ENCODE results near the gene DYNLT2. TPM values are rescaled to one million over a fixed set of nuclear protein-coding genes. Genes with fewer than 3 reads are reported as not detected.

Gene DYNLT2
- total RNA-seq, 2 donors from 2014 or later = 1.5 to 1.7 TPM

GRCh38 chr6:169792306-169793015 is 41.1 kb upstream of the DYNLT2 start:
- peak; percentile 27 for DNase-seq

GRCh38 chr6:169791721-169792131 is 40.4 kb upstream of the DYNLT2 start:
- Mint-ChIP-seq H3K36me3 (ENCODE audit: low read depth) (no peaks in the 10 kb centered on the region), H3K9me3 (no peaks in the 10 kb centered on the region), H3K4me1 (peaks cover 15% of the 10 kb centered on the region), H3K4me3 (no peak overlapping the region), H3K27ac (no peak overlapping the region), H3K27me3 (ENCODE audit: insufficient read depth) (peaks cover 26% of the 10 kb centered on the region)
- peak; percentile 33 for DNase-seq
- peaks cover 6% of the 10 kb centered on the region for H3K27me3 ChIP-seq (ENCODE audit: control insufficient read depth, insufficient read depth, low read length, poor library complexity, severe bottlenecking)
- H3K36me3 ChIP-seq (ENCODE audit: control insufficient read depth, insufficient read depth, low read length) = no peaks in the 10 kb centered on the region
- no peak for TF ChIP-seq CTCF (conservative IDR thresholded peaks at IDR 0.05)
- H3K9me3 ChIP-seq (ENCODE audit: control insufficient read depth, low read length) = no peaks in the 10 kb centered on the region
- H3K4me1 ChIP-seq (ENCODE audit: control insufficient read depth, insufficient read depth, low read length) = peaks cover 4% of the 10 kb centered on the region
- no peak overlapping the region for H3K9ac ChIP-seq (ENCODE audit: extremely low read depth, low read length, poor library complexity, severe bottlenecking)
- H3K27ac ChIP-seq (ENCODE audit: low read depth, low read length) = no peak overlapping the region
- 95% methylated on average over 6 of the region's 6 CpGs; no CpG with 5 or more reads in 1 of the 2 experiments for WGBS, 2 experiments (ENCODE audit: insufficient coverage in 1 of 2, insufficient read length in 1 of 2)
- H3K4me3 ChIP-seq (ENCODE audit: low read length) = no peak overlapping the region

More at GRCh38 chr6:169792306-169793015, 41.1 kb upstream of the DYNLT2 start:
- no peak overlapping the region for H3K4me3 Mint-ChIP-seq
- peaks cover 15% of the 10 kb centered on the region for H3K4me1 Mint-ChIP-seq
- no peaks in the 10 kb centered on the region for H3K9me3 Mint-ChIP-seq
- Histone ChIP-seq H3K27me3 (ENCODE audit: control insufficient read depth, insufficient read depth, low read length, poor library complexity, severe bottlenecking) (peaks cover 6% of the 10 kb centered on the region), H3K36me3 (ENCODE audit: control insufficient read depth, insufficient read depth, low read length) (no peaks in the 10 kb centered on the region), H3K9me3 (ENCODE audit: control insufficient read depth, low read length) (no peaks in the 10 kb centered on the region), H3K27ac (ENCODE audit: low read depth, low read length) (no peak overlapping the region), H3K9ac (ENCODE audit: extremely low read depth, low read length, poor library complexity, severe bottlenecking) (no peak overlapping the region), H3K4me3 (ENCODE audit: low read length) (no peak overlapping the region), H3K4me1 (ENCODE audit: control insufficient read depth, insufficient read depth, low read length) (peaks cover 4% of the 10 kb centered on the region)
- TF ChIP-seq CTCF (conservative IDR thresholded peaks at IDR 0.05) = no peak
- no peak overlapping the region for H3K27ac Mint-ChIP-seq
- 93 to 95% methylated on average over 14 to 21 of the region's 21 CpGs for WGBS, 2 experiments (ENCODE audit: insufficient coverage in 1 of 2, insufficient read length in 1 of 2)
- peaks cover 26% of the 10 kb centered on the region for H3K27me3 Mint-ChIP-seq (ENCODE audit: insufficient read depth)
- H3K36me3 Mint-ChIP-seq (ENCODE audit: low read depth) = no peaks in the 10 kb centered on the region

GRCh38 chr6:169789944-169790927 is 38.9 kb upstream of the DYNLT2 start:
- WGBS, 2 experiments (ENCODE audit: insufficient coverage in 1 of 2, insufficient read length in 1 of 2) = 7 to 11% methylated on average over 44 to 61 of the region's 61 CpGs
- H3K27me3 Mint-ChIP-seq (ENCODE audit: insufficient read depth) = peaks cover 26% of the 10 kb centered on the region
- peaks cover 15% of the 10 kb centered on the region for H3K4me1 Mint-ChIP-seq
- peak overlapping the region; percentile 79 for H3K4me3 ChIP-seq (ENCODE audit: low read length)
- no peak overlapping the region for H3K9ac ChIP-seq (ENCODE audit: extremely low read depth, low read length, poor library complexity, severe bottlenecking)
- peak overlapping the region; percentile 62 for H3K4me3 Mint-ChIP-seq
- H3K36me3 ChIP-seq (ENCODE audit: control insufficient read depth, insufficient read depth, low read length) = no peaks in the 10 kb centered on the region
- H3K27me3 ChIP-seq (ENCODE audit: control insufficient read depth, insufficient read depth, low read length, poor library complexity, severe bottlenecking) = peaks cover 6% of the 10 kb centered on the region
- peak; percentile 98 for TF ChIP-seq CTCF (conservative IDR thresholded peaks at IDR 0.05)
- peak; percentile 93 for DNase-seq
- H3K27ac Mint-ChIP-seq = peak overlapping the region; percentile 78
- H3K9me3 Mint-ChIP-seq = no peaks in the 10 kb centered on the region
- H3K9me3 ChIP-seq (ENCODE audit: control insufficient read depth, low read length) = no peaks in the 10 kb centered on the region
- peak overlapping the region; percentile 80 for H3K27ac ChIP-seq (ENCODE audit: low read depth, low read length)
- H3K36me3 Mint-ChIP-seq (ENCODE audit: low read depth) = no peaks in the 10 kb centered on the region
- H3K4me1 ChIP-seq (ENCODE audit: control insufficient read depth, insufficient read depth, low read length) = peaks cover 4% of the 10 kb centered on the region
